ENCODE results near the gene SARNP. TPM values are rescaled to one million over a fixed set of nuclear protein-coding genes. Genes with fewer than 3 reads are reported as not detected.

The SARNP gene
- total RNA-seq, 4 donors from 2014 or later, result 56.6 to 69.3 (median 64.0) TPM

GRCh38 chr12:55738123-55739024 lies 79.2 kb downstream of the SARNP start:
- TF ChIP-seq CTCF (IDR thresholded peaks at IDR 0.05; ENCODE audit: low read depth), result no peak

- TF ChIP-seq CTCF (IDR thresholded peaks at IDR 0.05; ENCODE audit: low read depth), result no peak
Observed at GRCh38 chr12:55737581-55738122, 79.9 kb downstream of the SARNP start.

- TF ChIP-seq CTCF (IDR thresholded peaks at IDR 0.05; ENCODE audit: low read depth), result no peak
Observed at GRCh38 chr12:55736780-55737580, 80.5 kb downstream of the SARNP start.

- TF ChIP-seq CTCF (IDR thresholded peaks at IDR 0.05; ENCODE audit: low read depth), result no peak
Observed at GRCh38 chr12:55736076-55736475, 81.4 kb downstream of the SARNP start.

GRCh38 chr12:55734595-55734994 lies 82.9 kb downstream of the SARNP start:
- TF ChIP-seq CTCF (IDR thresholded peaks at IDR 0.05; ENCODE audit: low read depth), result no peak

- no peak for TF ChIP-seq CTCF (IDR thresholded peaks at IDR 0.05; ENCODE audit: low read depth)
Observed at GRCh38 chr12:55733858-55734257, 83.7 kb downstream of the SARNP start.
